GM06990 (cell line): Measurements from ENCODE around the gene EXOC3.

Experiments
- DNase-seq: peaks from one replicate; pipeline ENCODE4 v3.0.0-alpha.2; 2011; ENCODE audit not compliant: insufficient read length; ENCODE audit errors: extremely low read depth
- H3K27me3 ChIP-seq: replicated peaks from 2 replicates; pipeline ENCODE4 v1.6.0; 2011; ENCODE audit warnings: low read length; ENCODE audit not compliant: control insufficient read depth, insufficient read depth
- H3K36me3 ChIP-seq: 2 replicates; pipeline ENCODE4 v1.5.1; 2011; ENCODE audit warnings: low read length; ENCODE audit not compliant: control insufficient read depth, insufficient read depth
- H3K4me3 ChIP-seq: replicated peaks from 2 replicates; pipeline ENCODE4 v1.5.1; 2011; ENCODE audit warnings: low read depth, mild to moderate bottlenecking, control low read depth, low read length
- TF ChIP-seq, protein P1 (sequence below): IDR thresholded peaks from 2 replicates; pipeline ENCODE4 v1.5.1; 2011; ENCODE audit warnings: low read length, control low read depth, mild to moderate bottlenecking, inconsistent platforms; ENCODE audit not compliant: insufficient read depth, poor library complexity, severe bottlenecking

The EXOC3 gene

DNA sequence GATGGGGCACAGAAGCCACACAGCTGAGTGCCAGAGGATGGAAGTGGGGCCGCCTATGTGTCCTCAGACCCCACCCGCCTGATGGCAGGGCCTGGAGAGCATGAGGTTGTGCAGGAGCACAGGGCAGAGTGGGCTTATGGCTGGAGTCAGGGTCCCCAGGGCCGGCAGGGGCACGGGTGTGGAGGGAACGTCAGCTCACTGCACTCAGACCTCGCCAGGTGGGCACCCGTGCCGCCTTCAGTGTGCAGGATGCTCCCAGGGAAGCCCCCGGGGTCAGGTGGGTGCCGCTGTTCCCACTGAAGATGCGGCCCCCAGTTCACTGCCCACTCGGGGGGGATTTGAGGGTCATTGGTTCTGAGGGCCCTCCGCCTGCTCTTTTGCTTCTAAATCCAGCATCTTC, 34.9 kb downstream of the EXOC3 start:
- TF ChIP-seq, protein P1, sequence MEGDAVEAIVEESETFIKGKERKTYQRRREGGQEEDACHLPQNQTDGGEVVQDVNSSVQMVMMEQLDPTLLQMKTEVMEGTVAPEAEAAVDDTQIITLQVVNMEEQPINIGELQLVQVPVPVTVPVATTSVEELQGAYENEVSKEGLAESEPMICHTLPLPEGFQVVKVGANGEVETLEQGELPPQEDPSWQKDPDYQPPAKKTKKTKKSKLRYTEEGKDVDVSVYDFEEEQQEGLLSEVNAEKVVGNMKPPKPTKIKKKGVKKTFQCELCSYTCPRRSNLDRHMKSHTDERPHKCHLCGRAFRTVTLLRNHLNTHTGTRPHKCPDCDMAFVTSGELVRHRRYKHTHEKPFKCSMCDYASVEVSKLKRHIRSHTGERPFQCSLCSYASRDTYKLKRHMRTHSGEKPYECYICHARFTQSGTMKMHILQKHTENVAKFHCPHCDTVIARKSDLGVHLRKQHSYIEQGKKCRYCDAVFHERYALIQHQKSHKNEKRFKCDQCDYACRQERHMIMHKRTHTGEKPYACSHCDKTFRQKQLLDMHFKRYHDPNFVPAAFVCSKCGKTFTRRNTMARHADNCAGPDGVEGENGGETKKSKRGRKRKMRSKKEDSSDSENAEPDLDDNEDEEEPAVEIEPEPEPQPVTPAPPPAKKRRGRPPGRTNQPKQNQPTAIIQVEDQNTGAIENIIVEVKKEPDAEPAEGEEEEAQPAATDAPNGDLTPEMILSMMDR, result no peak
- H3K36me3 ChIP-seq, result no peaks in the 10 kb centered on the region; the same call in 1 of the 2 replicates
- no peak for DNase-seq
- no peak overlapping the region for H3K4me3 ChIP-seq
- H3K27me3 ChIP-seq, result no peaks in the 10 kb centered on the region

DNA sequence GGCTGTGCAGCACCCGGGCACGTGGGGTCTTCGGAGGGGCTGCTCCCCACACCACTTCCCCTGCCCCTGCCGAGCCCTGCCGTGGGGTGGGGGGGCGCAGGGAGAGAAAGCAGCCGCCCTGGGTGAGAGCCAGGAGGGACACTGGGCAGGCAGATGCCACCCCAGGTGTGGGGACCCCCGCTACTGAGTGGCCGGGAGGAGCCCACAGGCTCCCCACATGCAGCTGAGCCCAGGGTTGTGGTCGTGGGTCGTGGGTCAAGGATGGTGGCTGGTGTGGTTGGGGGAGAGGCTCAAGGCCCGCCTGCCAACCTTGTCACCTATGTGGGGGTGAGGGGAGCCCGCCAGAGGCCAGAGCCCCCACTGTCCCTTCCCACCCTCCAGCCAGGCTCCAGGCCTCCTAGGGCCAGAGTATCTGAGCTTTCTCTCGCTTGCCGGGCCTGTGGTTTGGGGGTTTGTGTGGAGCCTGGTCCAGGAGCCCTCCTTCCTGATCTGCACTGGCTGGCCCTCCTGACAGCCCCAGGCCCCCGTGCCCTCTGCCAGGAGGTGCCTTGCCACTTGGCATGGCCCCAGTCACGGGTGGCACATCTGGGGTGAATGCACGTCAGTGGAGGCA, 35.5 kb downstream of the EXOC3 start:
- H3K4me3 ChIP-seq, result no peak overlapping the region
- no peaks in the 10 kb centered on the region for H3K27me3 ChIP-seq
- TF ChIP-seq, protein P1, result no peak
- no peaks in the 10 kb centered on the region; the same call in 1 of the 2 replicates for H3K36me3 ChIP-seq
- DNase-seq, result no peak

DNA sequence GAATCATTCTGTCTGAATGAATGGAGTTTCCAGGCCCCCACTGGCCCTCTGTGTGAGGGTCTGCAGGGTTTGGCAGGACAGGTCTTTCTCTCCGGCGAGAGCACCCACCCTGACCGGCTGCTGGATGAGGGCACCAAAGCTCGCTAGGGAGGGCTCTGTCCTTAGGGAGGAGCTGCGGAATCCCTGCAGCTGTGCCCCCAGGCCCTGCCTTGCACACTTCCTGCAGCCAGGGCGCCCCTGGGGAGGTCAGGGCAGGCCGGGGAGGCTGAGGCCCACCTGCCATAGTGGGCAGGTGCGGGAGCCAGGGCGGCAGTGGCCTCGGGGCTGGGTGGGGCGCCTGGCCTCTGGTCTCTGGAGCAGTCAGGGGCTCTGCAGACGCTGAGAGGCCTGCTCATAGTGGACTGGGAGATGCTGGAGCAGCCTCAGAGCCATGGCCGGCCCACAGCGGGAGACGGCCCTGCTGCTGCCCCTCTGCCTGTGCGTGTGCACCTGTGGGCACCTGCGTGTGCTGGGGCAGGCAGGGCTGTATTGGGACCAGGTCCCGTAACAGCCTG, 36.1 kb downstream of the EXOC3 start:
- TF ChIP-seq, protein P1, result no peak
- Histone ChIP-seq H3K4me3 (no peak overlapping the region), H3K36me3 (no peaks in the 10 kb centered on the region; the same call in 1 of the 2 replicates), H3K27me3 (no peaks in the 10 kb centered on the region)
- DNase-seq, result no peak

DNA sequence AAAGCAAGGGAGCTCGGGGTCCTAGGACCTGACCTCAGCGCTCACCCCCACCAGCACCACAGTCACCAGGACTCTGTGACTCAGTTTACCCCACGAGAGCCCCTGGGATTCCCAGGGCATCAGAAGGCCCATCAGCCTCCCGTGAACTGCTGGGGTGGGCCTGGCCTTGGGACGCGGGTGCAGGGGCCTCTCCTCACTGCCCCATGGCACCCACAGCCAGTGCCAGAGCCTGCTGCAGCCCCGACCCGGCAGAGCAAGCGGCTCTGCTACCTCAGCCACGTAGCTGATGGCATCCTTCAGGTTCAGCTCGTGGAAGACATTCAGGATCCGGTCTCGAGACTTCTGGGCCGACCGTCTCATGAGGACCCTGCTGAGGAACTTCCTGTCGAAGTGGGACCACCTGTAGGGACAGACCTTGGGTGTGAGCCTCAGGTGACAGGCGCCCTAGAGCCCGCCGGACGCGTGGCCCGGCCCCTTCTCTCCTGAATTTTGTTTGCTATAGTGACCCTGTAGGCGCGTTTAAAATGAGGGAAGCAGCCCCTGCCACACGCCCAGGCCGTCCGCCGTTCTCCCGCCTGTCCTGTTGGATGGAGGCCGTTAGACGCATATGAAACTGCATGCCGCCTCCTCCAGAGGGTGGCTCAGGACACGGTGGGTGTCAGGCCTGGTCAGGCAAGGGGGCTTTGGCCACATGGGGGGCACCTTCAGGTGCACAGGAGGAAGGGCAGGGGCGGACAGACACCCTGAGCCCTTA, 36.8 kb downstream of the EXOC3 start:
- DNase-seq, result no peak
- TF ChIP-seq, protein P1, result no peak
- no peak overlapping the region for H3K4me3 ChIP-seq
- no peaks in the 10 kb centered on the region; the same call in 1 of the 2 replicates for H3K36me3 ChIP-seq
- H3K27me3 ChIP-seq, result no peaks in the 10 kb centered on the region

DNA sequence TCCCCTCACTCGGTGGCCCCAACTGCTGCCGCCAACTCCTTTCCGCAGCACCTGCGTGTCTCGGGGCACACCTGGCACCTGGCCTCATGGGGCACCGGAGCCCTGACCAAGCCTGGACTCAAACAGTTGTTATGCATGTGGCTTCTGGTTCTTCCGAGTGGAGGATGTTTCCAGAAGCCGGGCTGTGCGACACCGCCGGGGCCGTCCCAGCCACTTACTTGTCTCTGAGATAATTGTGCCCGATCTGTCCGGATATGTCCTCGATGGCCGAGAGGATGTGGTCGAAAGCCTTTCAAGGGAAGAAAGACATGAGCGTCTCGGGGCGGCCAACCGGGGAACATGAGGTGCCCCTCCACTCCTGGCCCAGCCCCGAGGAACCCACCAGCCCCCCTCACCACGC, 38.4 kb downstream of the EXOC3 start:
- DNase-seq, result no peak
- no peaks in the 10 kb centered on the region for H3K27me3 ChIP-seq

More for the DNA sequence above, 38.4 kb downstream of the EXOC3 start:
- TF ChIP-seq, protein P1, result no peak
- Histone ChIP-seq H3K4me3 (no peak overlapping the region), H3K36me3 (no peaks in the 10 kb centered on the region; the same call in 1 of the 2 replicates)
